Mucosa of stomach (tissue), 1 donor: Measurements from ENCODE around the gene IFIT1.

ENCODE experiments used
- H3K27me3 ChIP-seq: one replicate; pipeline ENCODE4 v1.7.0; 2013; ENCODE audit warnings: mild to moderate bottlenecking, low read length; ENCODE audit not compliant: control insufficient read depth, insufficient read depth
- H3K36me3 ChIP-seq: one replicate; pipeline ENCODE4 v1.7.0; 2013; ENCODE audit warnings: low read length; ENCODE audit not compliant: control insufficient read depth, insufficient read depth
- H3K4me1 ChIP-seq: one replicate; pipeline ENCODE4 v1.7.0; 2013; ENCODE audit warnings: mild to moderate bottlenecking, low read length; ENCODE audit not compliant: control insufficient read depth, insufficient read depth
- H3K4me3 ChIP-seq: one replicate; pipeline ENCODE4 v1.7.0; 2013; ENCODE audit warnings: low read length
- H3K9ac ChIP-seq: one replicate; pipeline ENCODE4 v1.7.0; 2013; ENCODE audit warnings: mild to moderate bottlenecking, low read length, moderate library complexity
- H3K9me3 ChIP-seq: one replicate; pipeline ENCODE4 v1.7.0; 2013; ENCODE audit warnings: mild to moderate bottlenecking, low read length, moderate library complexity; ENCODE audit not compliant: control insufficient read depth
- donor health status: Pancreatic carcinoma.

Gene IFIT1

GRCh38 chr10:89351780-89352597 is 40.4 kb upstream of the IFIT1 start:
- Histone ChIP-seq H3K4me1 (peaks cover 33% of the 10 kb centered on the region), H3K4me3 (peak overlapping the region; percentile 3), H3K36me3 (no peaks in the 10 kb centered on the region), H3K9me3 (no peaks in the 10 kb centered on the region), H3K9ac (peak overlapping the region; percentile 59), H3K27me3 (no peaks in the 10 kb centered on the region)

- H3K4me1 ChIP-seq: peaks cover 33% of the 10 kb centered on the region
- H3K27me3 ChIP-seq: no peaks in the 10 kb centered on the region
- H3K9ac ChIP-seq: no peak overlapping the region
These were observed 39.6 kb upstream of the IFIT1 start for GRCh38 chr10:89352802-89353201.

GRCh38 chr10:89355394-89355931 is 37.0 kb upstream of the IFIT1 start:
- peaks cover 36% of the 10 kb centered on the region for H3K4me1 ChIP-seq
- no peaks in the 10 kb centered on the region for H3K27me3 ChIP-seq
- H3K36me3 ChIP-seq: no peaks in the 10 kb centered on the region
- no peaks in the 10 kb centered on the region for H3K9me3 ChIP-seq
- no peak overlapping the region for H3K4me3 ChIP-seq
- no peak overlapping the region for H3K9ac ChIP-seq

More at GRCh38 chr10:89352802-89353201, 39.6 kb upstream of the IFIT1 start:
- Histone ChIP-seq H3K36me3 (no peaks in the 10 kb centered on the region), H3K4me3 (no peak overlapping the region), H3K9me3 (no peaks in the 10 kb centered on the region)

DNA sequence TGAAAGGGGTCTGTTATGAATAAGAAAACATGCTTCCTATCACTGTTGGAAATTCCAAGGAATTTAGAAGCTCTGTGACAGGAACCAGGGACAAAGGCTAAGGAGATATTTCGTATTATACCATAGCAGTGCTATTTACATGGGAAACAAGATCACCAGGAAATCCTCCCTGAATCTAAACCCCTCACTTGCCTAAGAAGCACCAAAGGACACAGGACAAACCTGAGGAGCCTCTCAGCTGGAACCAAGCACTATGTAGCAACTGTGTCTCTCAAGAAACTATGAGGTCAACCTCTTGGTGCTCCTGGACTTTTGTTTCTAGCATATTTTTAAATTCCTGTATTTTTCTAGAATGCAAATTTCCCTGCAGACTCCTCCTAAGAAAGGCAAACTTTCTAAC is 35.3 kb upstream of the IFIT1 start:
- Histone ChIP-seq H3K27me3 (no peaks in the 10 kb centered on the region), H3K36me3 (no peaks in the 10 kb centered on the region), H3K9me3 (no peaks in the 10 kb centered on the region), H3K4me1 (peaks cover 24% of the 10 kb centered on the region), H3K9ac (no peak overlapping the region), H3K4me3 (no peak overlapping the region)

GRCh38 chr10:89357975-89358374 is 34.4 kb upstream of the IFIT1 start:
- no peaks in the 10 kb centered on the region for H3K9me3 ChIP-seq

GRCh38 chr10:89360157-89360556 is 32.3 kb upstream of the IFIT1 start:
- no peak overlapping the region for H3K4me3 ChIP-seq
- no peaks in the 10 kb centered on the region for H3K9me3 ChIP-seq
- no peaks in the 10 kb centered on the region for H3K36me3 ChIP-seq

More at GRCh38 chr10:89357975-89358374, 34.4 kb upstream of the IFIT1 start:
- no peak overlapping the region for H3K9ac ChIP-seq
- H3K4me3 ChIP-seq: no peak overlapping the region
- H3K27me3 ChIP-seq: no peaks in the 10 kb centered on the region
- no peaks in the 10 kb centered on the region for H3K36me3 ChIP-seq
- H3K4me1 ChIP-seq: peaks cover 16% of the 10 kb centered on the region

GRCh38 chr10:89362929-89363328 is 29.5 kb upstream of the IFIT1 start:
- no peaks in the 10 kb centered on the region for H3K27me3 ChIP-seq
- peaks cover 14% of the 10 kb centered on the region for H3K4me1 ChIP-seq
- H3K36me3 ChIP-seq: no peaks in the 10 kb centered on the region
- no peak overlapping the region for H3K9ac ChIP-seq
- no peak overlapping the region for H3K4me3 ChIP-seq
- H3K9me3 ChIP-seq: no peaks in the 10 kb centered on the region

More at GRCh38 chr10:89360157-89360556, 32.3 kb upstream of the IFIT1 start:
- H3K9ac ChIP-seq: no peak overlapping the region
- peaks cover 14% of the 10 kb centered on the region for H3K4me1 ChIP-seq
- H3K27me3 ChIP-seq: no peaks in the 10 kb centered on the region

DNA sequence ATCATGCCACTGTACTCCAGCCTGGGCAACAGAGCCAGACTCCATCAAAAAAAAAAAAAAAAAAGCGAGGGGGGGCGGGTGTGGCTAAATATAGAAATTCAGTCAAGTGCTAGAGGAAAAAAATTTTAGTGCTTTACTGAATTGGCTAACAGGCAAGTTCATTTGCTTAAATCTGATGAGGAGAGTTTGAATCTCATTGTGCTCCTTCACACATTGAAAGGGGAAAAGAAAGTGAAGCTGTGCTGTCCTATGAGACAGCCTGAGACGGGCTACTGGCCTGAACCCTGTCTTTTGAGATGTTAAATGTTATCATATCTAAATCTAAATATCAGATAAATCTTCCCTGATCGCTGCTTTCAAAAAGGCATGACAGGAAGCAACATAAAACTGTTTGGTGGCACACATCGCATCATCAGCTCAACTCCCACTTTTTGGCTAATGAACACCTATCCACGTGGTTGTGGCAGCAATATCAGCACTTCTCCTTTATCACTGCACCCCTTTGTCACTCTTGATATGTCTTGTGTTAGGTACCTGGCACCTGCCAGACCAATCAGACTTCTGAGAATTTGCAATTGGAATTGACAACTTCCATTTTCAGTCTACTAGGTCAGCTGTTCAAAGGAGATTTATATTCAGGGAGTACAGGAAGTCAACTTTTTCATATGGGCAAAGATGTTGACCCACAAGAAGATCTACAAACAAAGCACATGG is 28.5 kb upstream of the IFIT1 start:
- Histone ChIP-seq H3K9ac (no peak overlapping the region), H3K4me1 (peaks cover 14% of the 10 kb centered on the region), H3K4me3 (no peak overlapping the region), H3K9me3 (no peaks in the 10 kb centered on the region), H3K27me3 (no peaks in the 10 kb centered on the region), H3K36me3 (no peaks in the 10 kb centered on the region)

- no peaks in the 10 kb centered on the region for H3K9me3 ChIP-seq
- no peaks in the 10 kb centered on the region for H3K27me3 ChIP-seq
- H3K9ac ChIP-seq: no peak overlapping the region
- H3K4me1 ChIP-seq: peaks cover 12% of the 10 kb centered on the region
- no peaks in the 10 kb centered on the region for H3K36me3 ChIP-seq
- no peak overlapping the region for H3K4me3 ChIP-seq
These were observed 27.9 kb upstream of the IFIT1 start for GRCh38 chr10:89364531-89364930.

DNA sequence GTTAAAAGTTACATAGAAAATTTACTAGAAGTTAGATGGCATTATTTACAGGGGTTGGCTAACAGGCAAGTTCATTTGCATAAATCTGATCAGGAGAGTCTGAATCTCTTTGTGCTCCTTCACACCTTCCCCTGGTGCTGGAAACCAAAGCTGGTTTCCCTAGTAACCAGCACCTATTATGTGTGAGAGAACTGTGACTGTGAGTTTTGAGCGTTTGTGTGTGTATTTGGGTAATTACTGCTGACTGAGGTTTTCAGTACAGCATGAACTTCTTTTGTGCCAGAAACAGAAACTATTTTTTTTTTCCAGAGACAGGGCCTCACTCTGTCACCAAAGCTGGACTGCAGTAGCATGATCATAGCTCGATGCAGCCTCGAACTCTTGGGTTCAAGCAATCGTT is 24.9 kb upstream of the IFIT1 start:
- H3K36me3 ChIP-seq: no peaks in the 10 kb centered on the region
- H3K4me1 ChIP-seq: peaks cover 2% of the 10 kb centered on the region
- H3K27me3 ChIP-seq: no peaks in the 10 kb centered on the region
- H3K9ac ChIP-seq: no peak overlapping the region
- H3K4me3 ChIP-seq: no peak overlapping the region
- no peaks in the 10 kb centered on the region for H3K9me3 ChIP-seq

- Histone ChIP-seq H3K9ac (no peak overlapping the region), H3K4me3 (no peak overlapping the region), H3K36me3 (no peaks in the 10 kb centered on the region), H3K4me1 (peaks cover 5% of the 10 kb centered on the region), H3K27me3 (no peaks in the 10 kb centered on the region), H3K9me3 (no peaks in the 10 kb centered on the region)
These were observed 24.3 kb upstream of the IFIT1 start for GRCh38 chr10:89368129-89368528.
